ENCODE data around the gene PFDN1. TPM values are rescaled to one million over a fixed set of nuclear protein-coding genes. Genes with fewer than 3 reads are reported as not detected.

PFDN1 gene
- total RNA-seq, 2 donors from 2014 or later, result 56.3 to 57.9 TPM

GRCh38 chr5:140282266-140282665, 20.6 kb downstream of the PFDN1 start:
- ATAC-seq (replicated peaks in 1 of 2) (no peak), DNase-seq (no peak)
- peaks cover 3 to 8% of the 10 kb centered on the region in 2 donors for H3K36me3 Mint-ChIP-seq (ENCODE audit: insufficient read depth in 2 of 2)
- H3K9me3 Mint-ChIP-seq, result no peaks in the 10 kb centered on the region
- H3K27ac Mint-ChIP-seq, result no peak overlapping the region
- H3K4me3 Mint-ChIP-seq, result no peak overlapping the region
- peaks cover 39% of the 10 kb centered on the region for H3K4me1 Mint-ChIP-seq (ENCODE audit: low read depth)
- H3K27me3 Mint-ChIP-seq (ENCODE audit: low read depth), result no peaks in the 10 kb centered on the region

GRCh38 chr5:140275837-140276236, 27.1 kb downstream of the PFDN1 start:
- Mint-ChIP-seq H3K27ac (no peak overlapping the region), H3K4me3 (no peak overlapping the region), H3K36me3 (ENCODE audit: insufficient read depth in 2 of 2) (peaks cover 6 to 21% of the 10 kb centered on the region in 2 donors), H3K4me1 (ENCODE audit: low read depth) (peaks cover 46% of the 10 kb centered on the region), H3K9me3 (no peaks in the 10 kb centered on the region), H3K27me3 (ENCODE audit: low read depth) (no peaks in the 10 kb centered on the region)
- ATAC-seq (replicated peaks in 1 of 2) (no peak), DNase-seq (no peak)

- ATAC-seq (replicated peaks in 1 of 2), result no peak
- Mint-ChIP-seq H3K4me1 (ENCODE audit: low read depth) (peaks cover 40% of the 10 kb centered on the region), H3K27ac (no peak overlapping the region), H3K4me3 (no peak overlapping the region), H3K9me3 (no peaks in the 10 kb centered on the region), H3K27me3 (ENCODE audit: low read depth) (no peaks in the 10 kb centered on the region), H3K36me3 (ENCODE audit: insufficient read depth in 2 of 2) (peaks cover 3 to 21% of the 10 kb centered on the region in 2 donors)
- no peak for DNase-seq
Measured at GRCh38 chr5:140273401-140273877, 29.5 kb downstream of the PFDN1 start.

- Mint-ChIP-seq H3K4me3 (no peak overlapping the region), H3K27me3 (ENCODE audit: low read depth) (no peaks in the 10 kb centered on the region), H3K9me3 (no peaks in the 10 kb centered on the region), H3K4me1 (ENCODE audit: low read depth) (peaks cover 43% of the 10 kb centered on the region), H3K27ac (no peak overlapping the region), H3K36me3 (ENCODE audit: insufficient read depth in 2 of 2) (peaks cover 0 to 2% of the 10 kb centered on the region in 2 donors)
- no peak for DNase-seq
- ATAC-seq (replicated peaks in 1 of 2), result no peak
Measured at GRCh38 chr5:140270008-140270407, 32.9 kb downstream of the PFDN1 start.

- Mint-ChIP-seq H3K27me3 (ENCODE audit: low read depth) (no peaks in the 10 kb centered on the region), H3K9me3 (no peaks in the 10 kb centered on the region), H3K36me3 (ENCODE audit: insufficient read depth in 2 of 2) (no peaks in the 10 kb centered on the region), H3K4me1 (ENCODE audit: low read depth) (peaks cover 34% of the 10 kb centered on the region), H3K4me3 (peak overlapping the region; percentile 68 to 75), H3K27ac (peak overlapping the region; percentile 62)
- ATAC-seq (replicated peaks in 1 of 2) (peak in 1 of 2 donors; percentile 9), DNase-seq (no peak)
Measured at GRCh38 chr5:140267559-140268018, 35.3 kb downstream of the PFDN1 start.

GRCh38 chr5:140267201-140267540, 35.7 kb downstream of the PFDN1 start:
- H3K4me1 Mint-ChIP-seq (ENCODE audit: low read depth), result peaks cover 34% of the 10 kb centered on the region
- H3K27me3 Mint-ChIP-seq (ENCODE audit: low read depth), result no peaks in the 10 kb centered on the region
- no peaks in the 10 kb centered on the region for H3K9me3 Mint-ChIP-seq
- ATAC-seq (replicated peaks in 1 of 2), result peak; percentile 65 to 72
- no peak for DNase-seq
- H3K27ac Mint-ChIP-seq, result peak overlapping the region; percentile 62
- H3K36me3 Mint-ChIP-seq (ENCODE audit: insufficient read depth in 2 of 2), result no peaks in the 10 kb centered on the region
- H3K4me3 Mint-ChIP-seq, result peak overlapping the region; percentile 68 to 75

GRCh38 chr5:140266471-140267200, 36.3 kb downstream of the PFDN1 start:
- ATAC-seq (replicated peaks in 1 of 2) (peak; percentile 50 to 56), DNase-seq (no peak)
- Mint-ChIP-seq H3K9me3 (no peaks in the 10 kb centered on the region), H3K4me3 (peak overlapping the region; percentile 68 to 75), H3K27me3 (ENCODE audit: low read depth) (no peaks in the 10 kb centered on the region), H3K4me1 (ENCODE audit: low read depth) (peaks cover 36% of the 10 kb centered on the region), H3K27ac (peak overlapping the region; percentile 3), H3K36me3 (ENCODE audit: insufficient read depth in 2 of 2) (no peaks in the 10 kb centered on the region)

GRCh38 chr5:140265845-140266244, 37.1 kb downstream of the PFDN1 start:
- no peak for DNase-seq
- Mint-ChIP-seq H3K27me3 (ENCODE audit: low read depth) (no peaks in the 10 kb centered on the region), H3K4me3 (no peak overlapping the region), H3K4me1 (ENCODE audit: low read depth) (peaks cover 42% of the 10 kb centered on the region), H3K9me3 (no peaks in the 10 kb centered on the region), H3K36me3 (ENCODE audit: insufficient read depth in 2 of 2) (no peaks in the 10 kb centered on the region), H3K27ac (no peak overlapping the region)
- no peak for ATAC-seq (replicated peaks in 1 of 2)

GRCh38 chr5:140262839-140263238, 40.1 kb downstream of the PFDN1 start:
- no peak overlapping the region for H3K4me3 Mint-ChIP-seq
- DNase-seq, result no peak
- peaks cover 9% of the 10 kb centered on the region in 2 donors for H3K36me3 Mint-ChIP-seq (ENCODE audit: insufficient read depth in 2 of 2)
- ATAC-seq (replicated peaks in 1 of 2), result no peak
- peaks cover 62% of the 10 kb centered on the region for H3K4me1 Mint-ChIP-seq (ENCODE audit: low read depth)
- no peaks in the 10 kb centered on the region for H3K27me3 Mint-ChIP-seq (ENCODE audit: low read depth)
- no peaks in the 10 kb centered on the region for H3K9me3 Mint-ChIP-seq
- no peak overlapping the region for H3K27ac Mint-ChIP-seq

- no peaks in the 10 kb centered on the region for H3K27me3 Mint-ChIP-seq (ENCODE audit: low read depth)
- H3K36me3 Mint-ChIP-seq (ENCODE audit: insufficient read depth in 2 of 2), result peaks cover 11 to 12% of the 10 kb centered on the region in 2 donors
- DNase-seq, result no peak
- H3K4me3 Mint-ChIP-seq, result no peak overlapping the region
- H3K9me3 Mint-ChIP-seq, result no peaks in the 10 kb centered on the region
- peak overlapping the region; percentile 3 for H3K27ac Mint-ChIP-seq
- H3K4me1 Mint-ChIP-seq (ENCODE audit: low read depth), result peaks cover 56% of the 10 kb centered on the region
- no peak for ATAC-seq (replicated peaks in 1 of 2)
Measured at GRCh38 chr5:140262221-140262620, 40.7 kb downstream of the PFDN1 start.

- peaks cover 11 to 12% of the 10 kb centered on the region in 2 donors for H3K36me3 Mint-ChIP-seq (ENCODE audit: insufficient read depth in 2 of 2)
- ATAC-seq (replicated peaks in 1 of 2), result peak; percentile 80 to 82
- H3K9me3 Mint-ChIP-seq, result no peaks in the 10 kb centered on the region
- peaks cover 49% of the 10 kb centered on the region for H3K4me1 Mint-ChIP-seq (ENCODE audit: low read depth)
- no peaks in the 10 kb centered on the region for H3K27me3 Mint-ChIP-seq (ENCODE audit: low read depth)
- H3K4me3 Mint-ChIP-seq, result peak overlapping the region in 1 of 2 donors; percentile 28
- H3K27ac Mint-ChIP-seq, result peak overlapping the region; percentile 47
- DNase-seq, result peak; percentile 24 to 28
Measured at GRCh38 chr5:140261403-140262171, 41.3 kb downstream of the PFDN1 start.

- Mint-ChIP-seq H3K4me1 (ENCODE audit: low read depth) (peaks cover 35% of the 10 kb centered on the region), H3K4me3 (no peak overlapping the region), H3K9me3 (no peaks in the 10 kb centered on the region), H3K36me3 (ENCODE audit: insufficient read depth in 2 of 2) (peaks cover 11 to 12% of the 10 kb centered on the region in 2 donors), H3K27me3 (ENCODE audit: low read depth) (no peaks in the 10 kb centered on the region), H3K27ac (no peak overlapping the region)
- no peak for ATAC-seq (replicated peaks in 1 of 2)
- DNase-seq, result no peak
Measured at GRCh38 chr5:140260089-140260656, 42.7 kb downstream of the PFDN1 start.

- ATAC-seq (replicated peaks in 1 of 2), result peak; percentile 62 to 63
- H3K4me1 Mint-ChIP-seq (ENCODE audit: low read depth), result peaks cover 32% of the 10 kb centered on the region
- no peaks in the 10 kb centered on the region for H3K9me3 Mint-ChIP-seq
- peaks cover 11 to 12% of the 10 kb centered on the region in 2 donors for H3K36me3 Mint-ChIP-seq (ENCODE audit: insufficient read depth in 2 of 2)
- no peaks in the 10 kb centered on the region for H3K27me3 Mint-ChIP-seq (ENCODE audit: low read depth)
- H3K27ac Mint-ChIP-seq, result peak overlapping the region; percentile 69
- peak overlapping the region; percentile 1 to 29 for H3K4me3 Mint-ChIP-seq
- DNase-seq, result peak; percentile 24 to 25
Measured at GRCh38 chr5:140259500-140259899, 43.4 kb downstream of the PFDN1 start.
